H9 (cell line): ENCODE measurements around the gene NOS3. TPM values are rescaled to one million over a fixed set of nuclear protein-coding genes. Genes with fewer than 3 reads are reported as not detected.
A peak's percentile ranks its signal among the peaks of the same experiment; 100 is the strongest.

ENCODE experiments used
- DNase-seq: peaks from one replicate; pipeline ENCODE4 v3.0.0-alpha.2; 2017
- H2AFZ ChIP-seq: one replicate; pipeline ENCODE4 v1.6.1; 2013; ENCODE audit warnings: mild to moderate bottlenecking, low read length, control low read depth, moderate library complexity
- H2AK5ac ChIP-seq: 2 replicates; pipeline ENCODE4 v1.6.1; 2013; ENCODE audit warnings: low read length, control low read depth, mixed read lengths; ENCODE audit not compliant: insufficient read length
- H2BK120ac ChIP-seq: one replicate; pipeline ENCODE4 v1.6.1; 2013; ENCODE audit warnings: low read depth, mild to moderate bottlenecking, low read length, control low read depth, inconsistent platforms; ENCODE audit not compliant: poor library complexity, severe bottlenecking
- H2BK12ac ChIP-seq: 2 replicates; pipeline ENCODE4 v1.6.1; 2013; ENCODE audit warnings: low read length, control low read depth, mixed read lengths, low read depth; ENCODE audit not compliant: insufficient read length
- H2BK15ac ChIP-seq: 2 replicates; pipeline ENCODE4 v1.6.1; 2013; ENCODE audit warnings: low read depth, low read length, control low read depth
- H2BK20ac ChIP-seq: one replicate; pipeline ENCODE4 v1.6.1; 2013; ENCODE audit warnings: low read depth, mild to moderate bottlenecking, low read length, control low read depth, inconsistent platforms; ENCODE audit not compliant: poor library complexity, severe bottlenecking
- H2BK5ac ChIP-seq: 2 replicates; pipeline ENCODE4 v1.6.1; 2013; ENCODE audit warnings: low read length, control low read depth, mixed read lengths; ENCODE audit not compliant: insufficient read length
- H3K14ac ChIP-seq: 2 replicates; pipeline ENCODE4 v1.6.1; 2013; ENCODE audit warnings: low read length, control low read depth; ENCODE audit not compliant: insufficient read depth
- H3K18ac ChIP-seq: 2 replicates; pipeline ENCODE4 v1.6.1; 2013; ENCODE audit warnings: low read depth, mild to moderate bottlenecking, mixed read lengths, low read length, control low read depth; ENCODE audit not compliant: insufficient read length
- H3K23ac ChIP-seq: 2 replicates; pipeline ENCODE4 v1.6.1; 2013; ENCODE audit warnings: low read length, control low read depth, mixed read lengths, low read depth; ENCODE audit not compliant: insufficient read length
- H3K23me2 ChIP-seq: 2 replicates; pipeline ENCODE4 v1.6.1; 2013; ENCODE audit warnings: low read depth, mild to moderate bottlenecking, mixed read lengths, low read length, control low read depth; ENCODE audit not compliant: insufficient read length, poor library complexity, severe bottlenecking
- H3K27ac ChIP-seq: 2 replicates; pipeline ENCODE4 v1.5.1; 2013; ENCODE audit warnings: low read length, control low read depth, mixed read lengths, low read depth; ENCODE audit not compliant: insufficient read length
- H3K27me3 ChIP-seq: 2 replicates; pipeline ENCODE4 v1.6.1; 2013; ENCODE audit warnings: low read length, control low read depth, inconsistent platforms; ENCODE audit not compliant: insufficient read depth
- H3K4ac ChIP-seq: 2 replicates; pipeline ENCODE4 v1.6.1; 2013; ENCODE audit warnings: low read depth, mild to moderate bottlenecking, control low read depth, inconsistent platforms, low read length, moderate library complexity
- H3K4me1 ChIP-seq: 2 replicates; pipeline ENCODE4 v1.6.1; 2013; ENCODE audit warnings: low read length, control low read depth, inconsistent platforms; ENCODE audit not compliant: insufficient read depth
- H3K4me2 ChIP-seq: 2 replicates; pipeline ENCODE4 v1.6.1; 2013; ENCODE audit warnings: low read length, control low read depth, mixed read lengths; ENCODE audit not compliant: insufficient read length, insufficient read depth
- H3K56ac ChIP-seq: 2 replicates; pipeline ENCODE4 v1.6.1; 2013; ENCODE audit warnings: low read depth, mild to moderate bottlenecking, mixed read lengths, low read length, control low read depth; ENCODE audit not compliant: insufficient read length
- H3K79me1 ChIP-seq: 2 replicates; pipeline ENCODE4 v1.6.1; 2013; ENCODE audit warnings: low read depth, mild to moderate bottlenecking, moderate library complexity, low read length, control low read depth, inconsistent platforms; ENCODE audit not compliant: insufficient read depth, poor library complexity, severe bottlenecking
- H3K79me2 ChIP-seq: 2 replicates; pipeline ENCODE4 v1.6.1; 2013; ENCODE audit warnings: low read length, control low read depth, inconsistent platforms; ENCODE audit not compliant: insufficient read depth
- H3K9ac ChIP-seq: 2 replicates; pipeline ENCODE4 v1.6.1; 2013; ENCODE audit warnings: low read length, control low read depth, mixed read lengths; ENCODE audit not compliant: insufficient read length; ENCODE audit errors: extremely low read depth
- H3K9me3 ChIP-seq: one replicate; pipeline ENCODE4 v1.6.1; 2013; ENCODE audit warnings: low read depth, low read length, inconsistent platforms; ENCODE audit not compliant: control insufficient read depth
- H3T11ph ChIP-seq: one replicate; pipeline ENCODE4 v1.6.1; 2013; ENCODE audit warnings: mild to moderate bottlenecking, low read length, control low read depth, inconsistent platforms
- H4K20me1 ChIP-seq: one replicate; pipeline ENCODE4 v1.6.1; 2013; ENCODE audit not compliant: control insufficient read depth, insufficient read length, insufficient read depth
- H4K5ac ChIP-seq: 2 replicates; pipeline ENCODE4 v1.6.1; 2013; ENCODE audit warnings: low read depth, mild to moderate bottlenecking, mixed read lengths, low read length, control low read depth; ENCODE audit not compliant: insufficient read length
- H4K8ac ChIP-seq: replicated peaks from 2 replicates; pipeline ENCODE4 v1.6.1; 2013; ENCODE audit warnings: low read length, control low read depth, mixed read lengths, low read depth; ENCODE audit not compliant: insufficient read length
- H4K91ac ChIP-seq: 2 replicates; pipeline ENCODE4 v1.6.1; 2013; ENCODE audit warnings: low read depth, mild to moderate bottlenecking, moderate library complexity, mixed read lengths, low read length, control low read depth; ENCODE audit not compliant: insufficient read length
- H3K27ac Mint-ChIP-seq, 3 experiments: 2 replicates in 2 of 3; 3 replicates in 1 of 3; pipeline ENCODE4 v1.8.0; 2020 to 2021; ENCODE audit warnings: mixed read lengths in 3 of 3, mild to moderate bottlenecking in 1 of 3, moderate library complexity in 1 of 3
- H3K27me3 Mint-ChIP-seq: 2 replicates; pipeline ENCODE4 v1.8.0; 2021; ENCODE audit warnings: low read depth, mild to moderate bottlenecking, moderate library complexity, mixed read lengths
- H3K36me3 Mint-ChIP-seq, 3 experiments: 2 replicates in 2 of 3; 3 replicates in 1 of 3; pipeline ENCODE4 v1.8.0; 2020 to 2021; ENCODE audit warnings: low read depth in 3 of 3, mixed read lengths in 3 of 3; ENCODE audit not compliant: insufficient read depth in 1 of 3
- H3K4me1 Mint-ChIP-seq, 2 experiments: 2 replicates each; pipeline ENCODE4 v1.8.0; 2020; ENCODE audit warnings: mixed read lengths in 2 of 2
- H3K4me3 Mint-ChIP-seq, 2 experiments: 2 replicates in 1 of 2; 3 replicates in 1 of 2; pipeline ENCODE4 v1.8.0; 2020 to 2021; ENCODE audit warnings: mild to moderate bottlenecking in 2 of 2, mixed read lengths in 2 of 2, moderate library complexity in 1 of 2
- H3K9me3 Mint-ChIP-seq, 2 experiments: 2 replicates in 1 of 2; 3 replicates in 1 of 2; pipeline ENCODE4 v1.8.0; 2020; ENCODE audit warnings: mild to moderate bottlenecking in 2 of 2, mixed read lengths in 2 of 2, moderate library complexity in 1 of 2
- WGBS: extraction: QIAGEN DNeasy Blood & Tissue Kit; methylation state at CpG from one replicate; pipeline ENCODE4 v1.1.7; 2013; ENCODE audit warnings: missing lambda C conversion rate, low lambda C conversion rate, mixed read lengths; ENCODE audit not compliant: insufficient read length; ENCODE audit errors: extremely low coverage; 5-methylcytosine and 5-hydroxymethylcytosine counted together
- total RNA-seq: library from RNA; stranded (reverse); gene quantifications from 2 replicates; pipeline ENCODE4 v1.2.1, GENCODE V29; 2021
- TF ChIP-seq, protein P1 (sequence below): fragments of 200-600 bp; sonication (generic); conservative IDR thresholded peaks from 3 replicates; pipeline ENCODE4 v1.8.0; 2021; ENCODE audit warnings: antibody characterized with exemption, mild to moderate bottlenecking

The NOS3 gene
- total RNA-seq, 1 experiment from 2014 or later = 4.5 TPM

DNA sequence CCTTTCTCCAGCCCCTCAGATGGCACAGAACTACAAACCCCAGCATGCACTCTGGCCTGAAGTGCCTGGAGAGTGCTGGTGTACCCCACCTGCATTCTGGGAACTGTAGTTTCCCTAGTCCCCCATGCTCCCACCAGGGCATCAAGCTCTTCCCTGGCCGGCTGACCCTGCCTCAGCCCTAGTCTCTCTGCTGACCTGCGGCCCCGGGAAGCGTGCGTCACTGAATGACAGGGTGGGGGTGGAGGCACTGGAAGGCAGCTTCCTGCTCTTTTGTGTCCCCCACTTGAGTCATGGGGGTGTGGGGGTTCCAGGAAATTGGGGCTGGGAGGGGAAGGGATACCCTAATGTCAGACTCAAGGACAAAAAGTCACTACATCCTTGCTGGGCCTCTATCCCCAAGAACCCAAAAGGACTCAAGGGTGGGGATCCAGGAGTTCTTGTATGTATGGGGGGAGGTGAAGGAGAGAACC is 2.1 kb downstream of the NOS3 start:
- peaks cover 21% of the 10 kb centered on the region for H3K27me3 Mint-ChIP-seq
- no peak overlapping the region for H2BK120ac ChIP-seq
- H3K23ac ChIP-seq = no peak overlapping the region
- H3K36me3 Mint-ChIP-seq = peaks cover 0 to 12% (median 5%) of the 10 kb centered on the region in 3 experiments; a peak in 4 of 7 replicates
- H4K8ac ChIP-seq = no peak overlapping the region
- no peak overlapping the region for H2BK5ac ChIP-seq
- no peak overlapping the region for H4K5ac ChIP-seq
- no peak overlapping the region for H3K56ac ChIP-seq
- no peak overlapping the region for H2AK5ac ChIP-seq
- H2BK15ac ChIP-seq = no peak overlapping the region
- no peak overlapping the region for H3K4ac ChIP-seq
- H4K20me1 ChIP-seq = no peaks in the 10 kb centered on the region
- no peak overlapping the region for H2BK20ac ChIP-seq
- H2BK12ac ChIP-seq = no peak overlapping the region
- WGBS = no CpG with 5 or more reads among the region's 5 CpGs
- H3K27ac ChIP-seq = no peak overlapping the region
- no peaks in the 10 kb centered on the region; the same call in 1 of the 2 replicates for H3K4me1 ChIP-seq
- peaks cover 9 to 39% of the 10 kb centered on the region in 2 experiments for H3K4me1 Mint-ChIP-seq
- peaks cover 9 to 15% of the 10 kb centered on the region in 2 experiments for H3K9me3 Mint-ChIP-seq
- H3K9ac ChIP-seq = no peak overlapping the region
- H3K4me2 ChIP-seq = no peak overlapping the region
- no peaks in the 10 kb centered on the region for H3K23me2 ChIP-seq
- no peaks in the 10 kb centered on the region for H3K79me1 ChIP-seq
- no peaks in the 10 kb centered on the region for H3K79me2 ChIP-seq
- H3K4me3 Mint-ChIP-seq = peak overlapping the region in 1 of 2 experiments; percentile 50; a peak in 1 of 5 replicates
- no peak overlapping the region for H4K91ac ChIP-seq
- peak overlapping the region in 1 of 3 experiments; percentile 91; a peak in 3 of 7 replicates for H3K27ac Mint-ChIP-seq
- H3T11ph ChIP-seq = no peak overlapping the region
- H3K9me3 ChIP-seq = no peaks in the 10 kb centered on the region
- TF ChIP-seq, protein P1, sequence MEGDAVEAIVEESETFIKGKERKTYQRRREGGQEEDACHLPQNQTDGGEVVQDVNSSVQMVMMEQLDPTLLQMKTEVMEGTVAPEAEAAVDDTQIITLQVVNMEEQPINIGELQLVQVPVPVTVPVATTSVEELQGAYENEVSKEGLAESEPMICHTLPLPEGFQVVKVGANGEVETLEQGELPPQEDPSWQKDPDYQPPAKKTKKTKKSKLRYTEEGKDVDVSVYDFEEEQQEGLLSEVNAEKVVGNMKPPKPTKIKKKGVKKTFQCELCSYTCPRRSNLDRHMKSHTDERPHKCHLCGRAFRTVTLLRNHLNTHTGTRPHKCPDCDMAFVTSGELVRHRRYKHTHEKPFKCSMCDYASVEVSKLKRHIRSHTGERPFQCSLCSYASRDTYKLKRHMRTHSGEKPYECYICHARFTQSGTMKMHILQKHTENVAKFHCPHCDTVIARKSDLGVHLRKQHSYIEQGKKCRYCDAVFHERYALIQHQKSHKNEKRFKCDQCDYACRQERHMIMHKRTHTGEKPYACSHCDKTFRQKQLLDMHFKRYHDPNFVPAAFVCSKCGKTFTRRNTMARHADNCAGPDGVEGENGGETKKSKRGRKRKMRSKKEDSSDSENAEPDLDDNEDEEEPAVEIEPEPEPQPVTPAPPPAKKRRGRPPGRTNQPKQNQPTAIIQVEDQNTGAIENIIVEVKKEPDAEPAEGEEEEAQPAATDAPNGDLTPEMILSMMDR = no peak
- no peaks in the 10 kb centered on the region; the same call in 1 of the 2 replicates for H3K27me3 ChIP-seq
- H2AFZ ChIP-seq = no peak overlapping the region
- H3K18ac ChIP-seq = no peak overlapping the region
- H3K14ac ChIP-seq = no peak overlapping the region
- DNase-seq = peak; percentile 91
